Measurements from ENCODE around the gene FLNB.

FLNB gene

GRCh38 chr3:58015520-58015915, 7.3 kb downstream of the FLNB start:
- peak overlapping the region in 1 of 2 donors; percentile 64 for H3K27ac Mint-ChIP-seq
- H3K9me3 Mint-ChIP-seq: no peaks in the 10 kb centered on the region
- DNase-seq: no peak
- no peak for ATAC-seq
- H3K27me3 Mint-ChIP-seq: no peaks in the 10 kb centered on the region
- peaks cover 72% of the 10 kb centered on the region for H3K4me1 Mint-ChIP-seq
- H3K4me3 Mint-ChIP-seq: no peak overlapping the region

GRCh38 chr3:58016710-58017109, 8.5 kb downstream of the FLNB start:
- no peak for DNase-seq
- no peak for ATAC-seq
- Mint-ChIP-seq H3K27me3 (no peaks in the 10 kb centered on the region), H3K4me3 (no peak overlapping the region), H3K4me1 (peaks cover 72% of the 10 kb centered on the region), H3K27ac (no peak overlapping the region), H3K9me3 (no peaks in the 10 kb centered on the region)

GRCh38 chr3:58018892-58019742, 10.9 kb downstream of the FLNB start:
- no peaks in the 10 kb centered on the region for H3K9me3 Mint-ChIP-seq
- no peaks in the 10 kb centered on the region for H3K27me3 Mint-ChIP-seq
- peak overlapping the region; percentile 46 to 54 for H3K4me3 Mint-ChIP-seq
- peaks cover 72% of the 10 kb centered on the region for H3K4me1 Mint-ChIP-seq
- ATAC-seq (peak; percentile 14), DNase-seq (no peak)
- peak overlapping the region; percentile 6 to 87 for H3K27ac Mint-ChIP-seq

GRCh38 chr3:58020783-58021071, 12.5 kb downstream of the FLNB start:
- no peak overlapping the region for H3K27ac Mint-ChIP-seq
- no peak overlapping the region for H3K4me3 Mint-ChIP-seq
- no peak for ATAC-seq

GRCh38 chr3:58021072-58021959, 13.1 kb downstream of the FLNB start:
- DNase-seq: no peak
- H3K27me3 Mint-ChIP-seq: no peaks in the 10 kb centered on the region
- peaks cover 77% of the 10 kb centered on the region for H3K4me1 Mint-ChIP-seq
- no peak for ATAC-seq
- no peak overlapping the region for H3K4me3 Mint-ChIP-seq
- no peaks in the 10 kb centered on the region for H3K9me3 Mint-ChIP-seq
- peak overlapping the region in 1 of 2 donors; percentile 25 for H3K27ac Mint-ChIP-seq

More at GRCh38 chr3:58020783-58021071, 12.5 kb downstream of the FLNB start:
- H3K27me3 Mint-ChIP-seq: no peaks in the 10 kb centered on the region
- peaks cover 71% of the 10 kb centered on the region for H3K4me1 Mint-ChIP-seq
- no peak for DNase-seq
- H3K9me3 Mint-ChIP-seq: no peaks in the 10 kb centered on the region

GRCh38 chr3:58021962-58022361, 13.7 kb downstream of the FLNB start:
- Mint-ChIP-seq H3K4me3 (peak overlapping the region in 1 of 2 donors; percentile 26), H3K27ac (peak overlapping the region in 1 of 2 donors; percentile 79), H3K9me3 (no peaks in the 10 kb centered on the region), H3K4me1 (peaks cover 80% of the 10 kb centered on the region), H3K27me3 (no peaks in the 10 kb centered on the region)
- DNase-seq (no peak), ATAC-seq (no peak)

GRCh38 chr3:58022490-58022889, 14.3 kb downstream of the FLNB start:
- Mint-ChIP-seq H3K4me3 (peak overlapping the region in 1 of 2 donors; percentile 26), H3K27me3 (no peaks in the 10 kb centered on the region), H3K4me1 (peaks cover 81% of the 10 kb centered on the region), H3K9me3 (no peaks in the 10 kb centered on the region), H3K27ac (peak overlapping the region in 1 of 2 donors; percentile 48)
- ATAC-seq (peak; percentile 61), DNase-seq (no peak)

GRCh38 chr3:58023531-58023930, 15.3 kb downstream of the FLNB start:
- Mint-ChIP-seq H3K27me3 (no peaks in the 10 kb centered on the region), H3K4me1 (peaks cover 83% of the 10 kb centered on the region), H3K9me3 (no peaks in the 10 kb centered on the region), H3K4me3 (no peak overlapping the region), H3K27ac (no peak overlapping the region)
- no peak for DNase-seq
- ATAC-seq: no peak

GRCh38 chr3:58025406-58025805, 17.2 kb downstream of the FLNB start:
- DNase-seq (no peak), ATAC-seq (no peak)
- Mint-ChIP-seq H3K27ac (no peak overlapping the region), H3K4me3 (no peak overlapping the region), H3K9me3 (no peaks in the 10 kb centered on the region), H3K4me1 (peaks cover 85% of the 10 kb centered on the region), H3K27me3 (no peaks in the 10 kb centered on the region)

- Mint-ChIP-seq H3K27ac (no peak overlapping the region), H3K4me1 (peaks cover 83% of the 10 kb centered on the region), H3K4me3 (no peak overlapping the region), H3K9me3 (no peaks in the 10 kb centered on the region), H3K27me3 (no peaks in the 10 kb centered on the region)
- DNase-seq: no peak
- no peak for ATAC-seq
These were observed 17.8 kb downstream of the FLNB start for GRCh38 chr3:58025837-58026569.

GRCh38 chr3:58026598-58026997, 18.4 kb downstream of the FLNB start:
- Mint-ChIP-seq H3K27me3 (no peaks in the 10 kb centered on the region), H3K9me3 (no peaks in the 10 kb centered on the region), H3K4me1 (peaks cover 77% of the 10 kb centered on the region), H3K4me3 (no peak overlapping the region), H3K27ac (no peak overlapping the region)
- DNase-seq (no peak), ATAC-seq (no peak)

GRCh38 chr3:58027704-58028317, 19.6 kb downstream of the FLNB start:
- Mint-ChIP-seq H3K27ac (peak overlapping the region; percentile 64 to 81), H3K4me3 (peak overlapping the region; percentile 14 to 54), H3K27me3 (no peaks in the 10 kb centered on the region), H3K9me3 (no peaks in the 10 kb centered on the region), H3K4me1 (peaks cover 68% of the 10 kb centered on the region)
- ATAC-seq (peak; percentile 42), DNase-seq (no peak)

- DNase-seq (no peak), ATAC-seq (no peak)
- peak overlapping the region in 1 of 2 donors; percentile 65 for H3K27ac Mint-ChIP-seq
- peaks cover 68% of the 10 kb centered on the region for H3K4me1 Mint-ChIP-seq
- no peak overlapping the region for H3K4me3 Mint-ChIP-seq
- no peaks in the 10 kb centered on the region for H3K9me3 Mint-ChIP-seq
- no peaks in the 10 kb centered on the region for H3K27me3 Mint-ChIP-seq
These were observed 20.7 kb downstream of the FLNB start for GRCh38 chr3:58028902-58029301.

- Mint-ChIP-seq H3K27ac (no peak overlapping the region), H3K9me3 (no peaks in the 10 kb centered on the region), H3K4me1 (peaks cover 79% of the 10 kb centered on the region), H3K27me3 (no peaks in the 10 kb centered on the region), H3K4me3 (no peak overlapping the region)
- no peak for ATAC-seq
- no peak for DNase-seq
These were observed 21.8 kb downstream of the FLNB start for GRCh38 chr3:58029842-58030584.

- no peak for ATAC-seq
- Mint-ChIP-seq H3K9me3 (no peaks in the 10 kb centered on the region), H3K27ac (no peak overlapping the region), H3K27me3 (no peaks in the 10 kb centered on the region), H3K4me1 (peaks cover 79% of the 10 kb centered on the region), H3K4me3 (no peak overlapping the region)
- no peak for DNase-seq
These were observed 24.0 kb downstream of the FLNB start for GRCh38 chr3:58032186-58032585.
